22Rv1 (cell line): Measurements from ENCODE around the gene USP40.

Experiments
- ZFX ChIP-seq: fragments of 450-650 bp; IDR thresholded peaks from 2 replicates; pipeline ENCODE4 v1.6.1; 2017; ENCODE audit warnings: antibody characterized with exemption, borderline replicate concordance
- TF ChIP-seq, protein P1 (sequence below): fragments of 450-650 bp; IDR thresholded peaks from 2 replicates; pipeline ENCODE4 v1.5.1; 2017; ENCODE audit warnings: mild to moderate bottlenecking

DNA sequence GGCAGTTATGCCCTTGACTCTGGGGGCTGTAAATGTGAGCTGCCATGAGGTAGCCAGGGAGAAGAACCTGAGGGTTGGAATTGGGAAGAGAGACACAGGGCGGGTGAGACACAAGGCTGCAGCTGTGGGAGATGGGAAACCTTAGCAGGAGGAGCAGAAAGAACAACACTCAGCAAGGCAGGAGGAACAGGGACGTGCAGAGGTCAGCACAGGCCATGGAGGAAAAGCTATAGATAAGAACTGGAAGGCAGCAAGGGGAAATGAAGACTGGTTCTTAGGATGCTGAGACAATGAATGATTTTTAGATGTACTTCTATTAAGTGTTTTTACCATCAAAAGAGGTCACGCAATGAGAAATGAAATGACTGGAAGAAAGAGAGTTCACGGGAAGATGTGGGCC is 80.2 kb downstream of the USP40 start:
- TF ChIP-seq, protein P1, sequence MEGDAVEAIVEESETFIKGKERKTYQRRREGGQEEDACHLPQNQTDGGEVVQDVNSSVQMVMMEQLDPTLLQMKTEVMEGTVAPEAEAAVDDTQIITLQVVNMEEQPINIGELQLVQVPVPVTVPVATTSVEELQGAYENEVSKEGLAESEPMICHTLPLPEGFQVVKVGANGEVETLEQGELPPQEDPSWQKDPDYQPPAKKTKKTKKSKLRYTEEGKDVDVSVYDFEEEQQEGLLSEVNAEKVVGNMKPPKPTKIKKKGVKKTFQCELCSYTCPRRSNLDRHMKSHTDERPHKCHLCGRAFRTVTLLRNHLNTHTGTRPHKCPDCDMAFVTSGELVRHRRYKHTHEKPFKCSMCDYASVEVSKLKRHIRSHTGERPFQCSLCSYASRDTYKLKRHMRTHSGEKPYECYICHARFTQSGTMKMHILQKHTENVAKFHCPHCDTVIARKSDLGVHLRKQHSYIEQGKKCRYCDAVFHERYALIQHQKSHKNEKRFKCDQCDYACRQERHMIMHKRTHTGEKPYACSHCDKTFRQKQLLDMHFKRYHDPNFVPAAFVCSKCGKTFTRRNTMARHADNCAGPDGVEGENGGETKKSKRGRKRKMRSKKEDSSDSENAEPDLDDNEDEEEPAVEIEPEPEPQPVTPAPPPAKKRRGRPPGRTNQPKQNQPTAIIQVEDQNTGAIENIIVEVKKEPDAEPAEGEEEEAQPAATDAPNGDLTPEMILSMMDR, result no peak
- no peak for TF ChIP-seq ZFX
